ENCODE measurements around the gene IMPDH2. TPM values are rescaled to one million over a fixed set of nuclear protein-coding genes. Genes with fewer than 3 reads are reported as not detected.
A peak's percentile ranks its signal among the peaks of the same experiment; 100 is the strongest.

Gene IMPDH2
- polyA plus RNA-seq, 3 donors = 216 to 230 (median 219) TPM

GRCh38 chr3:49025793-49026520, 3.2 kb downstream of the IMPDH2 start:
- no peak for DNase-seq (ENCODE audit: extremely low read depth in 1 of 11, low read depth in 9 of 11, low spot score in 4 of 11)

DNA sequence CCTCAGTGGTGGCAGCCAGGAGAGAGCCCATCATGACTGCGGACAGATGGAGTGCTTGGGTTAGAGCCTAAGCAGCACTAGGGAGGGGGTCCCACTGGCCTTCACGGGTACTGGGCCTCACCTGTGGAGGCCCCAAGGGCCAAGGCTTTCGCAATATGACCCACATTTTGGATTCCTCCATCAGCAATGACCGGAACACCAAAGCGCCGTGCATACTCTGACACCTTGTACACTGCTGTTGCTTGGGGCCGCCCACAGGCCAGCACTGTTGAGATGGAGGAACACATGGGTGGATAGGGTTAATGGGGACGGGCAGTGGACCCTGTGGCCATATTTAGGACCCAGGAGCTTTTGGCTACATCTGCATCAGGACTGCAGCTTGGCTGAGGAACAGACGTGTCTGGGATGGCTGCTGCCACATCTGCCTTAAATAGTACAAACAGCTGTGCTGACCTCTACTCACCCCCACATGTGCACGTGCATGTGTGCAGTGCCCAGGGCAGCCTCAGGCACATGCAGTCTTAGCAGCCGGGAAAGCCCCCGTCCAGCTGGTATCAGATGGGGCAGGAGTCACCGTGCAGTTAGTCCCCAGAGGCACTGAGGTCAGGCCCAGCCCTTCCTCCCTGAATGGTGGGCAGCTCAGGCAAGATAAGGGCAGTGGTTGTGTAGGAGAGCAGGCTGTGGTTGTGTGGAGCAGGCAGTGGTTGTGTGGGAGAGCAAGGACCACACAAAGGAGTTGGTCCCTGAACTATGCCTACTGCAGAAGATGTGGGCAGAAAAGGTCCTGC, 4.0 kb downstream of the IMPDH2 start:
- DNase-seq (ENCODE audit: extremely low read depth in 1 of 11, low read depth in 9 of 11, low spot score in 4 of 11) = no peak

DNA sequence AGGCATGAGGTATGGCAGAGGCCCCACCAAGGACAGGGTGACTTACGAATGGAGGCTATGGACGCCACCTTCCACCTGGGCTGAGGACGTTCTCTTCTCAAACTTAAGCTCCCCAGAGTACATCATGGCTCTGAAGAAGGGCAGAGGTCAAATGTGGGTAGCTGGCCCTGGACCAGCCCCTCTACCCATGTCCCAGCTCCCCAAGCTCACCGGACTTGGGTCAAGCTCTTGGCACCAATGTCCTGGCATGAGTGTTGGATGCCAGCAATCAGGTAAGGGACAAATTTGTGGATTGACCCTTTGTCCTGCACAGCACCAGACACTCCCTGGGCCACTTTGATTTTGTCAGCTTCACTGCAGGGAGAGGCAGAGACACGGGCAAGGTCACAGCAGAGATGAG, 4.7 kb downstream of the IMPDH2 start:
- no peak for DNase-seq (ENCODE audit: extremely low read depth in 1 of 11, low read depth in 9 of 11, low spot score in 4 of 11)

GRCh38 chr3:49023775-49024174, 5.4 kb downstream of the IMPDH2 start:
- DNase-seq (ENCODE audit: extremely low read depth in 1 of 11, low read depth in 9 of 11, low spot score in 4 of 11) = no peak

DNA sequence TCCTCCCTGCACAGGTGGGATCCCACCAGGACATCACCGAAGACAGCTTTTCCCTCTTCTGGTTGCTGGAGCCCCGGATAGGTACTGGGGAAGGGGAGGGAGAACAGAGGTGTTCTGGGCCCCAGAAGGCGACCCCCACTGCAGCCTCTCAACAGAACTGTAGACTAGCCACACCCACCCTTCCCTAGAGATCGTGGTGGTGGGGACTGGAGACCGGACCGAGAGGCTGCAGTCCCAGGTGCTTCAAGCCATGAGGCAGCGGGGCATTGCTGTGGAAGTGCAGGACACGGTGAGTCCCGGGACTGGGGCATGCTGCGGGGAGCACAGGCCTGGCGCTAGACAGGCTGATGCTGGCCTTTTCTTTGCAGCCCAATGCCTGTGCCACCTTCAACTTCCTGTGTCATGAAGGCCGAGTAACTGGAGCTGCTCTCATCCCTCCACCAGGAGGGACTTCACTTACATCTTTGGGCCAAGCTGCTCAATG, 6.5 kb downstream of the IMPDH2 start:
- no peak for DNase-seq (ENCODE audit: extremely low read depth in 1 of 11, low read depth in 9 of 11, low spot score in 4 of 11)

- DNase-seq (ENCODE audit: extremely low read depth in 1 of 11, low read depth in 9 of 11, low spot score in 4 of 11) = peak; percentile 83 to 93 (median 90)
Observed at GRCh38 chr3:49021813-49022687, 7.1 kb downstream of the IMPDH2 start, which contains the start of gene NDUFAF3. TSS of gene NDUFAF3 (plus strand) at chr3:49022121. CDS start at chr3:49022145, 24 bp downstream.

DNA sequence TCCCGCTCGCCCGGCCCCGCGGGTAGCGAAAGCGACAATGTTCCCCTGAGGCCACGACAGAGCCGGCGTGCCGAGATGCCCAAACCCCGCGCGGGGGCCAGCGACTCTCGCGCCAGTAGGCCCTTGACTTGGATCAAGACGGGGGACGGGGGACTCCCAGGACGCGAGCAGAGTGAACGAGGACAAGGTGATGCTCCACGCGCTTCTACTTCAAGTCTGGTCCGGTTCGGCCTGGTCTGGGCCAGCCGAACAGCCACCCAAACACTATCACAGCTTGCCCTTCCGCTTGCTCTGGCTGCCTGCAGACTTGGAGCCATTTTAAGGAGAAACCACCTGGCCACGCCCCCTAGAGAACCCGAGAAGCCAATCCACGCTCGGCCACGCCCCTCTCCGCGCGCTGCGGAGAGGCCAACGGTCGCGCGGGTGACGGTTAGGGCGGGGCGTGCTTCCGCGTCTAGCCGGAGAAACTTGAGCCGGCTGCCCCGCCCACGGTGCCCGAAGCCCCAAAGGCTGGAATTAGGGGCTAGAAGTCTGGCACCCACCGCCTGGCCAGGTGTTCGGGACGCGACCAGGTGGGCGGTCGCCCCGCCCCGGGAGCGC, 7.9 kb downstream of the IMPDH2 start:
- peak; percentile 92 to 99 (median 97) for DNase-seq (ENCODE audit: extremely low read depth in 1 of 11, low read depth in 9 of 11, low spot score in 4 of 11)

DNA sequence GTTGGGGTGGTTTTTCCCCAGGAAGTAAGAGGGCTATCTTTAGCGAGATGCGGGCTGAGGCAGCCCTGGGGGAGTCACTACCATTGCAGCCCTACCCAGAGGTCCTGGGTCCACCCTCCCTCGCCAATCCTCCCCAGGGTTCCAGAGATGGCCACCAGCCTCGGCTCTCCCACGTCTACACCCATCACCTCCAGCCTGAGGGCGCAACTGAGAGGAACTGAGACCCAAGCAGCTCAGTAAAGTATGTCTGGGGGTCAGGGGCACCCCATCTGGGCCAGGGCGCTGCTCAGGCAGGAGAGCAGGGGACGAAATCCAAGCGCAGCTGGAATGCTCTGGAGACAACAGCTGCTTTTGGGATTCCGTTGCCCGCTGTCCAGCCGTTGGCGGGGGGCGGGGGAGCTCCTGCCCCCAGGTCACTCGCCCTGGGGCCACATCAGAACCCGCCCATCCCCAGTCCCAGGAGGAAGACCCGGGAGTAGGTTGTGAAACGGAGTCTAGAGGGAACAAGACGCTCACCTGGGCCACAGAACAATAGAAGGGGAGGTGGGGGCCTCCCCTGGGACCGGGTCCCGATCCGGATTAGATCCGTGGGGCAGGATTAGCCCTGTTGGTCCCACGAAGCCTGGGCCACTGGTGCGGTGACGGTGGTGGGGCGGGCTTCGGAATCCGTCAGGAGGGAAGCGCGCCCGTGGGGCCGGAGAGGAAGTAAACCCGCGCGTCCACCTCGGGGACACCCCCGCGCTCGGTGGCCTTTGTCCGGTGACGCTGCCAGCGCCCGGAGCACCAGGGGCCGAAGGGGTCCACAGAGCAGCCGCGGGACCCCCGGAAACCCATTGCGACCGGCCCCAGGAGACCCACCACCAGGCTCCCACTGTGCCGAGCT, 8.6 kb downstream of the IMPDH2 start:
- peak in 1 of 11 donors; percentile 9 for DNase-seq (ENCODE audit: extremely low read depth in 1 of 11, low read depth in 9 of 11, low spot score in 4 of 11)

DNA sequence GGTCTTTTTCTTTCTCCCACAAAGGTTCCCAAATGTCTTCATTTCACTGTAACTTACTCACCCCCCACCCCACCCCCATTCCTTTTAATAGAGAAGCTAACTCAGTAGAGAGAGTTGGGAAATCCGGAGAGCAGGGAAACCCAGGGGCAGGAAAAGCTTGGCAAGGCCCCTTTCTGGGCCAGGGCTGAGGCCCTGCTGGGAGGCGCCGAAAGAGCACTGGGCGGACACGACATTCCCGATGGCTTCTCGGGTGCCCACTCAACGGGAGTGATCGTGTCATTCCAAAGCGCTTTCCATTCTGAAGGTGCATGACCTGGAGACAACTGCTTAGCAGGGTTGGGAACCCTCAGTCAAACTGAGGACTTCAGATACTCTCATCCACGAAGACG, 9.3 kb downstream of the IMPDH2 start:
- no peak for DNase-seq (ENCODE audit: extremely low read depth in 1 of 11, low read depth in 9 of 11, low spot score in 4 of 11)

- no peak for DNase-seq (ENCODE audit: extremely low read depth in 1 of 11, low read depth in 9 of 11, low spot score in 4 of 11)
Observed at GRCh38 chr3:49018707-49019006, 10.5 kb downstream of the IMPDH2 start.

DNA sequence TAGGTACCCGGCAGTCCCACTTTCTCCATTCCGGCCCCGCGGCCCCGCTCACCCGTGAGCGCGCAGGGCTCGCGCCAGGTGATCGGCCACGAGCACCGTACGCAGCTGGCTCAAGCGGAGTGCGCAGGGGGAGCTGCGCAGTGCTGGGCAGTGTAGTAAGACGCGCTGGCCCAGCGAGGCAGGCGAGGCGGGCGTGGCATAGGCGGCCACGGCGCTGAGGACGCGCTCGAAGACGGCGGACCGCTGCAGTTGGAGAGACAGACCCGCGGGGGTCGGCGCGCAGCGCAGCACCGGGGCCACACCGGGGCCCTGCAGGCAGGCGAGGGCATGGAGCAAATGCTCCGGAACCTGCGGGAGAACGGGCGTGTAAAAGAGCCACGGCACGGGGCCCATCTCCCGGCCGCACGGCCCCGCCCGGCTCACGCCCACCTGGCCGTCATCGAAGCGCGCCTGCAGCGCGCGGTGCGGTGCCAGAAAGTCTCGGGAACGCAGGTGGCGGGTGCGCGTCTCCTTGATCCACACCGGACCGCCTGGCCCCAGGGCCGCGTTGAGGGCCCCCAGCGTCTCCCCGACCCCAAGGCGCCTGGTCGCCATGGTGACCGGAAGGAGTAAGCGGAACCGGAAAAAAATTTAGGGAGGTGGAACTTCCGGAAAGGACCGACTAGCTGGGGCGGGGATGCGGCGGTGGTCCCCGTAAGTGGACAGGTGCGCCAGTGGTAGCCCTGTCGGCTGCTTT, 11.1 kb downstream of the IMPDH2 start, which contains the start of gene DALRD3:
DALRD3 (minus strand) TSS at position 610 of the 736 bp plus-strand sequence; CDS start at position 594, 16 bp downstream.
- peak in 2 of 11 donors; percentile 46 to 77 for DNase-seq (ENCODE audit: extremely low read depth in 1 of 11, low read depth in 9 of 11, low spot score in 4 of 11)

DNA sequence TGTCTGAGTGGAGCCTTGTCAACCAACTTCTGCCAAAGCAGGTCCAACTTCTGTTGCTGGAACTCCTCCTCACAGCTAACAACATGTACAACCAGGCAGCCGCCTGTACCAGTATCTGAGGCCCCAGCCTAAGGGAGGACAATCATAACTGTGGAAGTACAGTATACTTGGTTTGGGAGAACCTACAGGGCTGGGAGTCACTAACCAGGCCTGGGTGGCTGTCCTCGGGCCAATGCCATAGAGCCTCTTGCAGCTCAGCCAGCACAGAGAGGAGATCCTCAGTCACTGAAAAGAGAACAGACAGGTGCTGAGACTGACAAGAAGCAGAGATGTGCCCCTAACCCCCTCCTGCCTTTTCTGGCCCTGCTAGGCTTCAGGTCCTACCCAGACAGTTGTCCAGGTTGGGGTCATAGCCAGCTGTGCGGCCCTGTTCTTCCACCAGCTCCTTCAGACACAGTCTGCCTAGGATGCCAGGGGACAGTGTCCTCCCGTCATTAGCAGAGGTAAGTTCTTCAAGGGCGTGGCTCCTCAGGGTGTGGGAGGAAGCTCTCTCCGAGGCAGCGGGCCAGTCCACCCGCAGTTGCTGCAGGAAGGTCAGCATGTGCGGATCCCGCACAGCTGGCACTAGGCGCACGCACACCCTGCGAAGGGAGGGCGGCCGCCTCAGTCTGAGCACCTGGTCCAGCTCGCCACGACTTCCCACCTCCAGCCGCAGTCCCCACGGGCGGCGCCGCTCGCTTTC, 11.8 kb downstream of the IMPDH2 start:
- no peak for DNase-seq (ENCODE audit: extremely low read depth in 1 of 11, low read depth in 9 of 11, low spot score in 4 of 11)

GRCh38 chr3:49016414-49017228, 12.6 kb downstream of the IMPDH2 start:
- DNase-seq (ENCODE audit: extremely low read depth in 1 of 11, low read depth in 9 of 11, low spot score in 4 of 11) = no peak

- no peak for DNase-seq (ENCODE audit: extremely low read depth in 1 of 11, low read depth in 9 of 11, low spot score in 4 of 11)
Observed at GRCh38 chr3:49015765-49016164, 13.4 kb downstream of the IMPDH2 start.

- DNase-seq (ENCODE audit: extremely low read depth in 1 of 11, low read depth in 9 of 11, low spot score in 4 of 11) = no peak
Observed at GRCh38 chr3:49015072-49015471, 14.1 kb downstream of the IMPDH2 start.
